Ishikawa (cell line): ENCODE measurements around the gene ACTG1.

ENCODE experiments used
- CEBPB ChIP-seq: IDR thresholded peaks from 2 replicates; pipeline ENCODE4 v1.6.1; 2012
- CREB1 ChIP-seq: IDR thresholded peaks from 2 replicates; pipeline ENCODE4 v1.6.1; 2012; ENCODE audit warnings: low read depth
- EGR1 ChIP-seq: IDR thresholded peaks from 2 replicates; pipeline ENCODE4 v1.6.1; 2012
- EP300 ChIP-seq: IDR thresholded peaks from 2 replicates; pipeline ENCODE4 v1.6.1; 2012; ENCODE audit warnings: borderline replicate concordance
- FOXM1 ChIP-seq: IDR thresholded peaks from 2 replicates; pipeline ENCODE4 v1.6.1; 2012; ENCODE audit warnings: low read depth, borderline replicate concordance
- MAX ChIP-seq: IDR thresholded peaks from 2 replicates; pipeline ENCODE4 v1.6.1; 2012
- RAD21 ChIP-seq: IDR thresholded peaks from 2 replicates; pipeline ENCODE4 v1.6.1; 2012; ENCODE audit warnings: low read depth
- REST ChIP-seq: IDR thresholded peaks from 2 replicates; pipeline ENCODE4 v1.6.1; 2012; ENCODE audit warnings: low read depth, mild to moderate bottlenecking
- TAF1 ChIP-seq: IDR thresholded peaks from 2 replicates; pipeline ENCODE4 v1.6.1; 2012; ENCODE audit warnings: low read depth, mild to moderate bottlenecking
- TCF12 ChIP-seq: IDR thresholded peaks from 2 replicates; pipeline ENCODE4 v1.6.1; 2012; ENCODE audit warnings: low read depth
- TEAD4 ChIP-seq: IDR thresholded peaks from 2 replicates; pipeline ENCODE4 v1.6.1; 2012
- USF1 ChIP-seq: IDR thresholded peaks from 2 replicates; pipeline ENCODE4 v1.6.1; 2012
- YY1 ChIP-seq: IDR thresholded peaks from 2 replicates; pipeline ENCODE4 v1.6.1; 2012; ENCODE audit warnings: low read depth
- ZBTB7A ChIP-seq: IDR thresholded peaks from 2 replicates; pipeline ENCODE4 v1.6.1; 2012; ENCODE audit warnings: low read depth

Gene ACTG1

GRCh38 chr17:81482673-81483072 lies 29.9 kb downstream of the ACTG1 start:
- no peak for TF ChIP-seq CEBPB
- no peak for TF ChIP-seq FOXM1
- TF ChIP-seq CREB1: no peak
- no peak for TF ChIP-seq MAX
- no peak for TF ChIP-seq RAD21

GRCh38 chr17:81481815-81482505 lies 30.6 kb downstream of the ACTG1 start:
- TF ChIP-seq MAX: no peak
- TF ChIP-seq TCF12: no peak
- no peak for TF ChIP-seq ZBTB7A
- TF ChIP-seq RAD21: no peak
- no peak for TF ChIP-seq EP300
- TF ChIP-seq CREB1: no peak
- no peak for TF ChIP-seq TEAD4
- no peak for TF ChIP-seq FOXM1
- TF ChIP-seq EGR1: no peak
- no peak for TF ChIP-seq USF1
- TF ChIP-seq REST: no peak
- TF ChIP-seq TAF1: no peak

GRCh38 chr17:81481073-81481799 lies 31.4 kb downstream of the ACTG1 start:
- peak; percentile 59 for TF ChIP-seq USF1
- TF ChIP-seq CEBPB: no peak
- TF ChIP-seq MAX: peak; percentile 87
- no peak for TF ChIP-seq EP300
- TF ChIP-seq ZBTB7A: peak; percentile 65; the same call in 1 of the 2 replicates

- no peak for TF ChIP-seq EP300
- no peak for TF ChIP-seq TEAD4
- TF ChIP-seq MAX: no peak
- no peak for TF ChIP-seq USF1
Observed at GRCh38 chr17:81480140-81481072, 32.2 kb downstream of the ACTG1 start.

GRCh38 chr17:81479175-81480071 lies 33.2 kb downstream of the ACTG1 start:
- TF ChIP-seq CREB1 (no peak), EP300 (no peak), CEBPB (no peak), TCF12 (no peak)

- TF ChIP-seq TCF12 (no peak), RAD21 (no peak), TEAD4 (no peak), CREB1 (no peak), YY1 (no peak), EP300 (no peak), FOXM1 (no peak), MAX (no peak), ZBTB7A (no peak)
Observed at GRCh38 chr17:81478119-81478518, 34.5 kb downstream of the ACTG1 start.
